HG02642 (cell line): ENCODE results near the gene SYTL1.

Experiments
- ATAC-seq: cut with Tn5 transposase; IDR thresholded peaks from one replicate; pipeline ENCODE4 v1.9.1; 2021; ENCODE audit warnings: mild to moderate bottlenecking; ENCODE audit not compliant: unreplicated experiment, poor library complexity

Gene SYTL1

DNA sequence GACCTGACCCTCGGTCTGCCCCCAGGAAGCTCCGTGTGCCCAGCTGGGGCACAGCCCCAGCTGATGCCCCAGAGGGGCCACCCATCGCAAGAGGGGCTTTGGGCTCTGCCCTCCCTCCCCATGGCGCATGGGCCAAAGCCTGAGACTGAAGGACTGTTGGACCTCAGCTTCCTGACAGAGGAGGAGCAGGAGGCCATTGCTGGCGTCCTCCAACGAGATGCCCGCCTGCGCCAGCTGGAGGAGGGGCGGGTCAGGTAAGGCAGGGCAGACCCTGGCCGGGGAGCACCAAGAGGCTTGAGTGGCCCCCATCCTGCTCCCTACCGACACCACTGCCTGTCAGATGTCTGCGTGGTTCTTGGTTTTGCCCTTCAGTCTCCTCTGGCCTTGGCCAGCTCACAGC is 3.5 kb downstream of the SYTL1 start:
- ATAC-seq = no peak

DNA sequence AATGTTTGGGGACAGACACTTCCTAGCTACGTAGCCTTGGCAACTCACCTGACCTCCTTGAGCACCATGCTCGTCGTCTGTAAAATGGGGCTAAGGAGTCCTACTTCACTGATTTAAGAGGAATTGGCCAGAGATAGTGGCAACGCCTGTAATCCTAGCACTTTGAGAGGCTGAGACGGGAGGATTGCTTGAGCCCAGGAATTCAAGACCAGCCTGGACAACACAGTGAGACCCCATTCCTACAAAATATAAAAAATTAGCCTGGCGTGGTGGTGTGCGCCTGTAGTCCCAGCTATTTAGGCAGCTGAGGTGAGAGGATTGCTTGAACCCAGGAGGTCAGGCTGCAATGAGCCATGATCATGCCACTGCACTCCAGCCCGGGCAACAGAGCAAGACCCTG is 4.5 kb downstream of the SYTL1 start:
- ATAC-seq = no peak

DNA sequence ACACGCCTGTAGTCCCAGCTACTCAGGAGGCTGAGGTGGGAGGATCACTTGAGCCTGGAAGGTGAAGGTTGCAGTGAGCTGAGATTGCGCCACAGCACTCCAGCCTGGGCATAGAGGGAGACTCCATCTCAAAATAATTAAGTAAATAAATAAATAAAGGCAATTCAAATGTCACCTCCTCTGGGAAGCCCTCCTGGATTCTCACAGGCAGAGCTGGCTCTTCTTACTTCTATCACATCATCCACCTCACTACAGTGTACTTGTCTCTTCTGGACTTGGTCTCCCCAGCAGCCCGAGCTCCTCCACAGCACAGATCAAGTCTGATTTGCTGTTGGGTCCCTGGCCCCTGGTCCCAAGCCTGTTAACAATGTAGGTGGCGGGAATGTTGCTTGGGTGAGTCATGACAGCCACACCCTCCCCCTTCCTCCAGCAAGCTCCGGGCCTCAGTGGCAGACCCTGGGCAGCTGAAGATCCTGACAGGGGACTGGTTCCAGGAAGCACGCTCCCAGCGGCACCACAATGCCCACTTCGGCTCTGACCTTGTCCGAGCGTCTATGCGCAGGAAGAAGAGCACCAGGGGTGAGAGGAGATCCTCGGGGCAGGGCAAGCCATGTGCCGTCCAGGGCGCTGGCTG is 5.3 kb downstream of the SYTL1 start:
- no peak for ATAC-seq

DNA sequence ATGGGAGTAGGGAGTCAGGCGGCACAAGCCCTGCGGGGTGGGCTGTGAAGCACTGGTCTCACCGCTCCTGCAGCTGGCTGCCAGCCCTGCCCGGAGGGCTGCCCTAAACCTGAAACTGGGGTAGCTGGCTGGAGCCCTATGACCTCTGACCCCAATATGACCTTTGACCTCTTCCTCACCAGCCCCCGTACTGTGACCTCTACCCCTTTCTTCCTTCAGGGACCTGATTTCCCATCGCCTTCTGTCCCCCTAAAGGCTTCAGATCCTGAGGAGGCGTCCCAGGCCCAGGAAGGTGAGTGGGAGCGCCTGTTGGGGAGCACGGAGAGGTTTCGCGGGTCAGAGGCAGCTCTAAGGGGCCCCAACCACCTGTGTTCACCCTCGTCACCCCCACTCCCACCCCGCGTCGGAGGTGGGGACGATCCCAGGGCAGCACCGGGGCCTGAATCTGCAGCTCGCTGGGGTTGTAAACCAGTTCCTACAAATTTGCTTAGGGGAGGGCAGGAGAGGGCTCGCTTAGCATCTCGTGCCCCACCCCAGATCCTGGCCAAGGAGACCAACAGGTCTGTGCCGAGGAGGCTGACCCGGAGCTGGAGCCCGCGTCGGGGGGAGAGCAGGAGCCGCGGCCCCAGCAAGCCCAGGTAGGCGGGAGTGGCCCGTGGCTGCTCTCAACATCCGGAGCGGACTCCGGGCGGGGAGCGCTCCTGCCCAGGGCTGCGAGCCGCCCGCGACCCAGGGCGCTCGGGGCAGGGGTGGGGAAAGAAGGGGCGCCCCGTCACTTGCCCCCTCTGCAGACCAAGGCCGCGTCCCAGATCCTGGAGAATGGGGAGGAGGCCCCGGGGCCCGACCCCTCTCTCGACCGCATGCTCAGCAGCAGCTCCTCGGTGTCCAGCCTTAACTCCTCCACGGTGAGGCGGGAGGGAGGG is 7.3 kb downstream of the SYTL1 start:
- no peak for ATAC-seq

DNA sequence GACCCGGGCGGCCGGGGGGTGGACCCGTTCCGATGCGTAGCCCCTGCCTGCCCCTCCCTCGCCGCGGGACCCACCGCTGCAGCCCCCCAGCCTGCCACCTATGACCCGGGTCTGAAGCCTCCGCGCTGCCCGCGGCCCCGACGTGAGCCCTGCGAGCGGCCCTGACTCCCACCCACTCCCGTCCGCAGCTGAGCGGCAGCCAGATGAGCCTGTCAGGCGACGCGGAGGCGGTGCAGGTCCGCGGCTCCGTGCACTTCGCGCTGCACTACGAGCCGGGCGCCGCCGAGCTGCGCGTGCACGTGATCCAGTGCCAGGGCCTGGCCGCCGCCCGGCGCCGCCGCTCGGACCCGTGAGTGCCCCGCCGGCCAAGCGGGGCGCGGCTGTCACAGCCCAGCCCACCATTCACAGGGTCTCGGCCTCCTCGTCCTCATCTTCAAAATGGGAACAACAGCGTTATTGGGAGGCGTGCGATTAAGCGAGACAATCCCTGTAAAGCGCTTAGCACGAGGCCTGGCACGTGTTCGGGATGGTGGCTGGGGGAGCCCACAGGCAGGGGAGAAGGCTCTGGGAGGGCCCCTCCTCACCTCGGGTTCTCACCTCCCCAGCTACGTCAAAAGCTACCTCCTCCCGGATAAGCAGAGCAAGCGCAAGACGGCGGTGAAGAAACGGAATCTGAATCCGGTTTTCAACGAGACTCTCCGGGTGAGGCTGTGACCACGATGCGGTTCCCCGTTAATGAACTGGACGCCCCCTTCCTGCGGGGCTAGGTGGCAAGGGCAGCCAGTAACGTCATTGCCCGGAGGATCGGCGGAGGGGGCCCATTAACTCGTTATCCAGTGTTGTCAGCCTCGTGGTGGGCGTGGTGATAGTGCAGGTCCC is 8.2 kb downstream of the SYTL1 start:
- ATAC-seq = no peak

DNA sequence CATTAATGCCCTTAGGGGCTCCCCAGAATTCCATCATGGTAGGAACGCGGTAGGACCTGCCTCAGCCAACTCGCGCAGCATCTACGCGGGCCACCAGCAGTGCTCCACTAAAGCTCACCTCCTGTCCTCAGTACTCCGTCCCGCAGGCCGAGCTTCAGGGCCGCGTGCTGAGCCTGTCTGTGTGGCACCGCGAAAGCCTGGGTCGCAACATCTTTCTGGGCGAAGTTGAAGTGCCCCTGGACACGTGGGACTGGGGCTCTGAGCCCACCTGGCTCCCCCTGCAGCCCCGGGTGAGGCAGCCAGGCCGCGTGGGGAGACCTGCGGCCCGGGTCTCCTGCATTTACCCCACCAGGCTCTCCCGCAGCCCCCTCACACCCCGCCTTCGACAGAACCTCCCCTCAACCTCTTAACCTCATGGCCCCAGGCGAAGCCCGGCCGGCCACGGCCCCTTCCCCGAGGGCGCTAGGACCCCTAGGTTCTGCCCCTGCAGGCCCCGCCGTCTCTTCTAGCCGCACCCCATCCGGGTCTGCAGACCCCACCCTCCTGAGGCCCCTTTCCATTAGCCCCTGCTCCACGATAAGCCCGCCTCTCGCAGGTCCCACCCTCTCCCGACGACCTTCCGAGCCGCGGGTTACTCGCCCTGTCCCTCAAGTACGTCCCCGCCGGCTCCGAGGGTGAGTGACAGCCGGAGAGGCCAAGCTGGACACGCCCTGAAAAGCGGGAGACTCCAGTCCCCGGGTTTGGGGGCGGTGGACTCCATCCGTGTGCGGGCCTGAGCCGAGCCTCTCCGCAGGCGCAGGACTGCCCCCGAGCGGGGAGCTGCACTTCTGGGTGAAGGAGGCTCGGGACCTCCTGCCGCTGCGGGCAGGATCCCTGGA is 9.1 kb downstream of the SYTL1 start:
- ATAC-seq = no peak

DNA sequence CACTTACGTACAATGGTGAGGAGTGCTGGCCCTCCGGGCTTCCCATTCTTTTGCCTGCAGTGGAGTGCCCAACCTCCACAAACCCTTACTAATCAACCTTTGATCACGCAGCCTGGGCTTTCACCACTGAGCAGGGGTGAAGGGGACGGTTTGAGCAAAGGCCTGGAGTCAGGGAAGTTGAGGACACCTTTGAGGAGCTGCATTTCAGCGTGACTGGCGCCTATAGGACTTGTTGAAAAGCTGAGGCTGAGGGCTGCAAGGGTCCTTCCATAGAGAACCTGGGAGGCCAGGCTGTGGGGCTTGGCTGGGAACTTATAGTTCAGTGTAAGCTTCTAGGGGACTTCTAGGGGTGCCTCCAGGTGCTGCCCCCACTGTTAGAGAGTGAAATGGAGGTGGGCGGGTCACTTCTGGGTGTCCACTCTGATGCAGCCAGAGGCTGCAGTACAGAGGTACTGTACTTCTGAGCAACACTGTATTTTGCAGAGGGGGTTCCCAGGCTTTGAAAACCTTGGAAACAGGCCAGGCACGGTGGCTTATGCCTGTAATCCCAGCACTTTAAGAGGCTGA is 9.8 kb downstream of the SYTL1 start:
- no peak for ATAC-seq

DNA sequence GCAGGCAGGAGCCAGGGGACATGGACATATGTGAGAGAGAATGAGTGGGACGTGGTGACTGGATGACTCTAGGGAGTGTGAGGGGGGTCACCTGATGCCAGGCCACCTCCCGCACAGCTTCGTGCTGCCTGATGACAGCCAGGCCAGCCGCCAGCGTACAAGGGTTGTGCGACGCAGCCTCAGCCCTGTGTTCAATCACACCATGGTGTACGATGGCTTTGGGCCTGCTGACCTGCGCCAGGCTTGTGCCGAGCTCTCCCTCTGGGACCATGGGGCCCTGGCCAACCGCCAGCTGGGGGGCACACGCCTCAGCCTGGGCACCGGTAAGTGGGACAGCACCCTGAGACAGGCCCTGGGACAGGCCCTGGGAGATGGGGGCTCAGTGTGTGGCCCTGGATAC is 11.3 kb downstream of the SYTL1 start:
- ATAC-seq = no peak

DNA sequence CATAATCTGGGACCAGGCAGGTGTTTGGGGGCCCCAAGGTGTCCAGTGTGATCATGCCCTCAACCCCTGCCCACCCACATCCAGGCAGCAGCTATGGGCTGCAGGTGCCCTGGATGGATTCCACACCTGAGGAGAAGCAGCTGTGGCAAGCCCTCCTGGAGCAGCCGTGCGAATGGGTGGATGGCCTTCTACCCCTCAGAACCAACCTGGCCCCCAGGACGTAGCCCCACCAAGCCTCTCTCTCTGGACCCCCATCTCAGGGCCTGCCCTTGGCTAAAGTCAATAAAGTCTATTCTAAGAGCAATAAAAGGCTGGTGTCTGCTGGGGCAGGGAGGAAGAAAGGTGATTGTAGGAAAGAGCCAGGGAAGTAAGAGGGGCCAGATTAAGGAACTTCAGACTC is 11.8 kb downstream of the SYTL1 start:
- no peak for ATAC-seq

DNA sequence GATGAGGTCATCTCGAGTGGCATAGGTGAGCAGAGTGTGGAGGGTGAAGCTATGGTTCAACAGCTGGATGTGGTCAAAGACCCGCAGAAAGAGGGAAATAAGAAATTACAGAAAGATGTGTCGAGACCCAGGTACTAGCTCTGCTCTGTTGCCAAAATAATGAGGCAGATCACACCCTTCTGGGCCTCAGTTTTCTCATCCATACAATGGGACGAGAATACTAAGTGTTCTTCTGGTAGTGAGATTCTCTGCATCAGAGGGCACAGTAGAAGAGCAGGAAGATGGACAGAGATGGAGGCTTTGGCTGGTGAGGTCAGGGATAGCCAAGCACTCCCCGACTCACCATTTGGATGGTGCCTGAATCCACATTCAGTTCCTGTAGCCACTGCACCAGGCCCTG is 13.9 kb downstream of the SYTL1 start:
- no peak for ATAC-seq

DNA sequence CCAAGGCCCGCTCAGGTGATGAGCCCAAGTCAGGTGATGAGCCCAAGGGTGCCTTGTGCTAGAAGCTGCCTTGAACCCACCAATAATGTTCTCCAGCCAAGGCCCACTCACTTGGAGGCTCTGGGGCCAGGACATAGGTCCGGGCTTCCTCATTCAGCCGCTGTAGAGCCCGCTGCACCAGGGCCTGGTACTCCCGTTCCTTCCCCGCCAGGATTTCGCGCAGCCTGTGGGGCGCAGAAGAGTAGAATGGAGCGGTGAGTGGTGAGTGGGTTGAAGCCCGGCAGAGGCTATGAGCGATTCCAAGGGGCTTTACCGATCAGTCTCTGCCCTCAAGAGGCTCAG is 14.4 kb downstream of the SYTL1 start:
- ATAC-seq = no peak

DNA sequence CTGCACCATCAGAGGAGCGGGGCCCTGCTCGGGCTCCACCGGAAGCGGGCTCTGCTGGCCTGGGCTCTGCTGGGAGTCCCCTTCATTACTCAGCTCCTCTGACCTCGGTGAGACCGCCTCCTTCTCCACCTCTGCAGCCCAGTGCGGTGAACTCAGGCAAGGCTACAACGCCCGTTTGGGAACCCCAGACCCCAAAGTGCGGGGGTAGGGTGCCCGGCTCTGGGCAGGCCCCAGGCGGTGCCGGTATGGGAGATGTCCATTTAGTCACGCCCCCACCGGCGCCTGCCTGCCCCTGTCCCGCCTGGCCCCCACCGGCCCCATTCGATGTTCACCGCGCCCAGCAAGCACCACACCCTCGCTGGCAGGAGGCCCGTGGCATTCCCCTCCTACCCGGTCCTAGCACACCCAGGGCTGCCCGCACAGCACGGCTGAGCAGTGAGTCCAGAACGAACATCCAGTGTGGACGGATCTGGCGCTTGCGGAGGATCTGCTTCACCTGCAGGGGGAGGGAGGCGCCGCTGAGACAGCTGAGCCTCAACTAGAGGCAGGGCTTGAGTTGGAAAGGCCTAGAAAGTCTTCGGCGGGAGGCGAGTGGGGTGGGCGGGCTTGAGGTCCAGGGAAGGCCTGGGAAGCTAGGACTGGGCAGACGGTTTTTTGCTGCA is 14.9 kb downstream of the SYTL1 start:
- no peak for ATAC-seq

DNA sequence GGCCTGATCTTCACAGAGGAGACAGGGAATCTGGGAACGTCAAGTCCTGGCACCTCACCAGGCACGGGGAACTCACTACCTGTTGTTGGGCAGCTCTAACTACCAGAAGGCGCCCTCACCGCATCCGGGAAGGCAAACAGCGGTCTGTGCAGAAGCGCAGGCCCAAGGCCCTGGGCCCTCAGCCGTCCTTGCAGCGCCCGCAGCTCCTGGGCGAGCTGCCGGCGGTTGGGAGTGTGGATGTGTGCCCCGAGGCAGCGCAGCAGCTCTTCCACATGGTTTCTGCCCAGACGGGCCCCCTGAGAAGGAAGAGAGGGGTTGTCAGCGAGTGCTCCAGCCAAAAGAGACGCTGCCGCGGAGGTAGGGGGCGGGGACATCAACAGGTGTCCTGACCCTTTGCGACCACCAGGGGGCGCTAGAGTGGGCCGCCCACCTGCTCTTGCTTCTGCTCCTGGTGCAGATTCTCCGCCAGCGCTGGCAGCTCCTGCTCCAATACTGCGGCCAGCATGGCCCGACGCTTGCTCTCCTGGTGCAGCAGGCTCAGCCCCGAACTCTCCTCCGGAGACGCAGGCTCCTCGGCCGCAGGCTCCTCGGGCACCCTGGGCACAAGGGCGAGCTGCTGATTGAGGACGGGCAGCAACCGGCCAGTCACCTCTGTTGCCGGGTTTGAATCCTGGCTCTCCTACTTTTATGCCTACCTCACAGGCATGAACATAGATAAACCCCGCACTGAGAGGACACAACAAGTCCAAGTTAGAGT is 15.6 kb downstream of the SYTL1 start:
- peak; percentile 65 for ATAC-seq

DNA sequence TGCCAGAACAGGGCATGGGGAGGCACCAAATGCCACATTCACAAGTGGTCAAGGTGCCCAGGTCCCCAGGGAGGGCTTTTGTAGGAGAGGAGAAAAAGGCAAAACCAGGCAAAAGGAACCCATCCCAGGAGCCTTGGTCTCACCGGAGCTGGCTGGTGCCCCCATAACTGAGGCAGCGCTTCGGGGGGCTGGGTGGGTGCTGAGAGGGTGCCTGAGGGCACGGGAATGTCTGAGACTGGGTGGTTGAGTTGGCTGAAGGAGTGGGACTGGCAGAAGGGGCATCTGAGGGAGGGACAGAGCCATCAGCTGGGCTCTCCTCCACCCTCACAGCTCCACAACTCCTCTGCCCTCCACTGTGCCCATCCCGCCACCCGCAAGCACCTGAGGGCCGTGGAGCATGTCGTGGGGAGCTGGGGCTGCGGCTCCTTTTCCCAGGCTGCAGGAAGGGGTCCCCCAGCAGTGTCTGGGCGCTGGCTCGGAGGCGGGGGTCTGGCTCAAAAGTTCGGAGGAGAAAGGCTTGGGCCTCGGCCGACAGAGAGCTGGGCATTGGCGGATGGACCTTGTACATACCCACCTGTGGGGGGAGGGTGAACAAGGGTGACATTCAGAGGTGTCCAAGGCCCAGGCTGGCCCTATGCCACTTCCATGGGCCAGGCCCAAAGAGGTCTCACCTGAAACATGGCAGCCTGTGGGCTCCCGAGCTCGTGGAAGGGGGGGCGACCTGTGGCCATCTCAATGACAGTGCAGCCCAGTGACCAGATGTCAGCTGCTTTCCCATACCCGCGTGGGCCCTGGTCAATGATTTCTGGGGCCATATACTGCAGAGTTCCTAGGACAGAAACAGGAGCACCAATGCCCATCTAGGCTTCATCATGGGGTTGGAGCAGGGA is 16.5 kb downstream of the SYTL1 start:
- no peak for ATAC-seq

DNA sequence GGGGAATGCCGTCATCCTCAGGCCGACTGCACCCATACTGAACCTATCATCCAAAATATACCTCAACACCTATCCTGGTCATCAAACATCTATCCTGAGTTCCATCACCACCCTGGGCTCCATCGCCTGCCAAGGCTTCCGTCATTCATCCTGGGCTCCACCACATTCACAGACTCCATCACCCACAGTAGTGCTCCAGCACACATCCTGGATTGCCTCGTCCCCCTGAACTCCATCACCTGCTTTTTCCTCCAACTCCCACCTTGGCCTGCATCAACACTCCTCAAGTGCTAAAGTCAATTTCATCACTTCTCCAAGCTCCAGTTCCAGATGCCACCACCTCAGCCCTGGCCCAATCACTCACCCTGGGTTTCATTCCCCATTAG is 17.1 kb downstream of the SYTL1 start:
- no peak for ATAC-seq

DNA sequence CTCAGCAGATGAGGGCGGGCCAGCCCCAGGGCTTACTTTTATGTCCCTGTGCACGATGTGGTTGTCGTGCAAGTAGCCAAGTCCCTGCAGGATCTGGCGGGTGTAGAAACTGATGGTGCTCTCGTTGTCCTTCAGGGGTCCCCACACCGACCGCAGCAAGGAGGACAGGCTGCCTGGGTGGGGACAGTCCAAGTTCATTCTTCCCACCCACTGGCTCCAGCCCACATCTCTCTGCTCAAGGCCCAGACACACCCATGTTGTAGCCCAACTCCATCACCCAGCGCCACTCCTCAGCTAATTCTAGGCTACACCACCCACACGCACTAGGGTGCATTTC is 18.0 kb downstream of the SYTL1 start:
- ATAC-seq = no peak

DNA sequence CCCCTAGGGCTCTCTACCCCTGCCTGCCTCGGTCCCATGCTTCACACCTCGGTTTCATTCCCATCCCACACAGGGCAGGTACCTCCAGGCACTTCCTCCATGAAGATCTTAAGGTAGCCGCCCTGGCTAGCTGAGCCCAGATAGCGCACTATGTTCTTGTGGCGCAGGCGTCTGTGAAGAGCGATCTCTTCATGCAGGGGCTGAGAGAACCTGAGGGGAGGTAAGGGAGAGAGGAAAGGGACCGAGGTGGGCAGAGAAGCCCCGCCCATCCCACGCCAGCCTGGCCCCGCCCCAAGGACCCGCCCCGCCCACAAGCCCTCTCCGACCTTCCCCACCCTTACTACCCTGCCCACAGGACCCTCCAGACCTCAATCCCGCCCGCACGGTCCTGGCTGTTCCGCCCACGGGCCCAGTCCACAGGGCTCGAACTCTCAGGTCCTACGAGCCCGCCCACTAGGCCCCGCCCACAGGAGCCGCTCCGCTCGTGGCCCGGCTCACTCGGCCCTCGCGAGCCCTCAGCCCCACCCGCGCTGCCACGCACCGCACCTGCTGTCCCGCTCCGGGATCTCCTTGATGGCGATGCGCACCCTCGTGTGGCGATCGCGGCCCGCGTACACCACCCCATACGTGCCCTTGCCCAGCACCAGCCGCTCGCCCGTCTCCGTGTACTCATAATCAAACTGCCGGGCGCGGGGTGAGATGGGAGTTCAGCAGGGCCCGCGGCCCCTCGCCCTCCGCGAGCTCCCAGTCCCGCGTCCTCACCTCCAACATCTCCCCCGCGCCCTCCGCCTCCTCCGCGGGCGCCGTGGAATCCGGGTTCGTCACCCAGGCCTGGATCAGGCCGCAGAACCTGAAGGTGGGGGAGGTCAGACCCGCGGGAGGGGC is 18.6 kb downstream of the SYTL1 start:
- no peak for ATAC-seq
